CD4-positive, alpha-beta T cell treated with Interleukin-4 for 1 hour (primary cell): ENCODE measurements around the gene LYPD3.
"Not testable (repeated sequence)": the region's sequence is repeated elsewhere in the genome, so short reads cannot be mapped to it uniquely, and the experiment has no call there.

Source experiments
- DNase-seq, 2 donors: peaks; one replicate each; pipeline ENCODE4 v3.0.0-alpha.2; 2020 to 2022

The LYPD3 gene

DNA sequence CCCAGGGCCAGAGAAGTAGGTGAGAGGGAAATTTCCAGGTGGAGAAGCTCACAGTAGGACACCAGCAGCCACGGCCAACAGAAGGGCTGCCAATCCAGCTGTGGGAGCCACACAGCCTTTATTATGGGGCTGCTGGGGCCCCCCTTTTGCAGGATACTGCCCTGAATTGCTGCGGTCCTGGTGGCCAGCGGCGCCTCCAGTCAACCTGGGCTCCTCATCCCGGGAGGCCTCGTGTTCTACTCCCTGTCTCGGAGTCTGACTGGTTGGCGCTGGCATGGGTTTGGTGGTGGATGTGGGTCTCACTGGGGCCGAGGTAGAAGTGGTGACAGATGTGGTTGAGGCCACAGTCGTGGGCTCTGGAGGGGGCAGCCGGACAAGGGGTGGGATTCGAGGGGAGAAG lies 4.1 kb downstream of the LYPD3 start:
- DNase-seq = no peak

DNA sequence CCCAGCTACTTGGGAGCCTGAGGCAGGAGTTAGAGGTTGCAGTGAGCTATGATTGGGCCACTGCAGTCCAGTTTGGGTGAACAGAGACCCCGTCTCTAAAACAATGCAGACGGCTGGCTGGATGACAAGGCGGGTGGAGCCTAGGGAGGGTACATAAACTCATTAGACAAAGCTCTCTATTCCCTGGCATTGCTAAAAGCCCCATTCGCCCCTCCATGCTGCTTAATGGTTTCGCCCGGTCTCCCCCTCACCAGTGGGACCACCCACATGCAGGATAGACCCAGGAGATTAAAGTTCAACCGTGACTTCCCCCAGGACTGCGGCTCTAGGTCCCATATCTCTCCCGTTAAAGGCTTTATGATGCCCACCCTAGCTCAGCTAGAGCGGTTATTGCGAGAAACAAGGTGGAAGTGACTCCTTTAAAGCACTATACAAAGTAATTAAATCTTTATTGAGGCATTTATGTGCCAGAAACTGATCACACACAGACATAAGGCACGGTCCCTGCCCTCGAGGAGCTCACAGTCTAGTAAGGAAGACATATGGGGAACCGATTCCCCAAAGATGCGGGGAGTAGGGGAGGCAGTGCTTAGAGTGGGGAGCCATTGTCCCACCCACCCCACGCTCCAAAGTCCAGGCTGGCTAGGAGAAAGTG lies 4.9 kb downstream of the LYPD3 start:
- DNase-seq = no peak

DNA sequence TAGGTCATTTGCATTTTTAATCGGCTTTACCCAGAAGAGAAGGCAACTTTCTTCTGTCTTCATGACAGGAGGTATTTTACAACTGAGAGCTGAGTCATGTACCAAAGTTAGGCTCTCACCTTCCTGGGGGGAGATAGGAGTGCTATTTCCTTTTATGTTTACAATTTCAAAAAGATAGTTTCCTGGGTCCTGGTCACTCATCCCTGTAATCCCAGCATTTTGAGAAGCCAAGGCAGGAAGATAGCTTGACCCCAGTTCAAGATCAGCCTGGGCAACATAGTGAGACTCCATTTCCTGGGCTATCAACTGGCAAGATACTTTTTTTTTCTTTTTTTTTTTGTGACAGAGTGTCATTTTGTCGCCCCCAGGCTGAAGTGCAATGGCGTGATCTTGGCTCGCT lies 7.6 kb downstream of the LYPD3 start:
- no peak for DNase-seq

DNA sequence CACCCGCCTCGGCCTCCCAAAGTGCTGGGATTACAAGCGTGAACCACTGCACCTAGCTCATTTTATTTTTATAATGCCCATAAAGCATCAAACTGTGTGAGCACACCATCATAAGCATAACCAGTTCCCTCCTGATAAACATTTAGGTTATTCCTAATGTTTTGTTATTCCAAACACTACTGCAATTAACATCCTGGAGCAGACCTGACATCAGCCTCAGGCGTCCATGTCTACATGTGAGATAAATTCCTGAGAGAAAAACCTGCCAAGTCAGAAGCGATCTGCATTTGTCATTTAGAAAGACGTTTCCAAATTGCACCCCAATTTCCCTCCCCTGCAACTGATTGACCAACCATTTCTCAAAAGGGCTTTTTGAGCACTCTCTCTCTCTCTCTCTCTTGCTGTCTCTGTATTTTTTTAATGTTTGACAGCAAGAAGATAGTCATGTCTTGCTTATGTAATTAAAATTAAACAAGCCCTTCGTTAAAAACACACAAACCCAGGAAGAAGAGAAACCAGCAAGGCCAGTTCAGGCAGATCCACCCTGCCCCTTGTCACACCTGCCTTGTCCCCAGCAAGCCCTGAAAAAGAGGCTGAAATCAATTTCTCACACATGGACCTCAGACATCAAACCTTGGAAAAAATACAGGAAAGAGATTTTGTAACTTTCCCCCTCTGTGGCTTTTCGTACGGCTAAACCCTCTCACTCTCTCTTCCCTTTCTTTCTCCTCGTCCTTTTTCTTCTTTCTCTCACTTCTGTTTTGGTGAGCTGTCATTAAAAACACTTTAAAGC lies 9.9 kb downstream of the LYPD3 start:
- DNase-seq = no peak

DNA sequence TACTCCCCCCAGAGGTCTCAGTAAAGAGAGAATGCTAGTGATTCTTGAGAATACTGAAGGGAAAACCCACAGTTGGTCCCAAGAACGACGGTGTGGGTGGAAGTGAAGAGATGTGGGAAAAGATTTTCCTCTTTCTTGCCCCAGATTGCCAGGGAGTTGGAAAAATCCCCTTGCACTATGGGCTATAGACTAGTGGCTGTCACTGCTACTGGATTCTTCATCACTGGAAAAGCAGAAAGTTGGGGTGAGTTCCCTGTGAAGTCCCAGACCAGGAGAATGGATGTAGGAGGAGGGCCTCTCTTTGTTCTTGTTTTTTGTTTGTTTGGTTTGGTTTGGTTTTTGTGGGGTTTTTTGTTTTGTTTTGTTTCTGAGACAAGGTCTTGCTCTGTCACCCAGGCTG lies 11.4 kb downstream of the LYPD3 start:
- no peak for DNase-seq

DNA sequence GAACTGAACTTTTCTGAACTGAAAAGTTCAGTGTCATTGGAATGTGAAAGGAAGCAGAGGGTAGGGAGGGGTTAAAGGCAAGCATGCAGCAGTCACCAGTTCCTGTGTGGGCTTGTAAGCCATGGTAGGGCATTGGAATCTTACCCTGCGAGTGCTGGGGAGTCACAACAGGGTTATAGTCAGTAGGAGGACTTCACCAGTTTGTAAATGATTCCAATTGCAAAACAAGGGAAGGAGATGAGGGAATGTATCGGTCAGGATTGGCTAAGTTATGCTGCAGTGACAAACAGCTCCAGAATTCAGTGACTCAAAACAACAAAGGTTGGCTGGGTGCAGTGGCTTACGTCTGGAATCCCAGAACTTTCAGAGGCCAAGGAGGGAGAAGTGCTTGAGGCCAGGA lies 12.8 kb downstream of the LYPD3 start:
- DNase-seq = no peak

DNA sequence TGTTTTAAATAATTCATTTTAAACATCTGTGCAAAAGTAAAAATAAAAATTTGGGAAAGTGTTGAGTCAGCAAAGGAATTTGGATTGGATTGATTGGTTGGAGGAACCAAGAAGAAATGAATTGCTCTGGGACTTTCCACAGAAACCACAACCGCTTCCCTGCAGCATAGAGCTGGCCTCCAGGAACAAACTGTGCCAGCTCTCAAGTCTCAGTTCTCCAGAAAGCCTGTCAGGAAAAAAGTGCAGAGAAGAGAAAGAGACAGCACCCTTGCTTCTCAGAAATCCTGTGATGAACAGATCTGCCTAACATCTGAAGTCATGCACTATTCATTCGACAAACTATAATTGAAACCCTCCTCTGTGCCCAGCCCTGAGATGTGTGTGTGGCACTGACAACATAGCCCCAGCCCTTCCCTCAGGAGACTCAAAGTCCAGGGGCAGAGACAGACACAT lies 14.8 kb downstream of the LYPD3 start:
- no peak for DNase-seq

DNA sequence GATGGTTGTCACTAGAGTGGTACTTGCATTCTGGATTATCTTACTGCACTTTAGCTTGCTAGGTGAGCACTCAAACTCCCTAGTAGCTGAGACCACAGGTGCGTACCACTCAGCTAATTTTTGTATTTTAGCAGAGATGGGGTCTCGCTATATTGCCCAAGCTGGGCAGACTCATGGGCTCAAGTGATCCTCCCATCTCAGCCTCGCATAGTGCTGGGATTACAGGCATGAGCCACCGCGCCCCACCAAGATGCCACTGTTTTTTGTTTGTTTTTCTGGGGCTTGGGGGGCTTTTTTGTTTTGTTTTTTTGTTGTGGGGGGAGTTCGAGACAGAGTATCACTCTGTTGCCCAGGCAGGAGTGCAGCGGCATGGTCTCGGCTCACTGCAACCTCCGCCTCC lies 17.8 kb downstream of the LYPD3 start:
- no peak for DNase-seq

DNA sequence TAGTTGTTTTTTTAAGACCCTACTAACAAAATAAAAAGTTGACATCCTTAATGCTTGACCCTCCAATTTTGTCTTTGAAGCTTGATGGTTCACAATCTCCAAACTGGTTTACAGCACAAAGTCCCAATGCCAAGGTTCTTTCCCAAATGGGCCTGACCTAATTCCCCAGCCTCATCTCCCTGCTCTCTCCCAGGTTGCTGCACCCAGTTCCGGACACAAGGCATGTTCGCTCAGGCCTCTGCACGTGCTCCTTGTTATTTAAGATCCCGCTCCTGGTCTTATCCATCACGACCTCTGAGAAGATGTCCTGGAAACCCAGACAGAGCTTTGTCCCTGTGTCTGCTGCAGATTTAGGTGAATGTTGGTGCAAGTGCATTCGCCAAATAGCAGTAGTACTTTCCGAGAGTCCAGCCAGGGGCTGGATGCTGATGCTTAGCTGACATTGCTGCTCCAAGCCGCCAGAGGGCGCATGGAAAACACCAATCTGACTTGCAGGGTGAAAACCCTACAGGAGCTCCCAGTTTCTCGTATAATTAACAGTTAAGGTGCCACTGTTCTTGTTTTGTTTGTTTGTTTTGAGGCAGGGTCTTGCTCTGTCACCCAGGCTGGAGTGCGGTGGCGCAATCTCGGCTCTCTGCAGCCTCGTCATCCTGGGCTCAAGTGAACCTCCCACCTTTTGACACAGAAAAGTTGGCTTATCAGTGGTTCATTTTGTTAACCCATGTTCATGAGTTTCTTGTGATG lies 18.5 kb downstream of the LYPD3 start:
- DNase-seq = peak; percentile 82 to 83

DNA sequence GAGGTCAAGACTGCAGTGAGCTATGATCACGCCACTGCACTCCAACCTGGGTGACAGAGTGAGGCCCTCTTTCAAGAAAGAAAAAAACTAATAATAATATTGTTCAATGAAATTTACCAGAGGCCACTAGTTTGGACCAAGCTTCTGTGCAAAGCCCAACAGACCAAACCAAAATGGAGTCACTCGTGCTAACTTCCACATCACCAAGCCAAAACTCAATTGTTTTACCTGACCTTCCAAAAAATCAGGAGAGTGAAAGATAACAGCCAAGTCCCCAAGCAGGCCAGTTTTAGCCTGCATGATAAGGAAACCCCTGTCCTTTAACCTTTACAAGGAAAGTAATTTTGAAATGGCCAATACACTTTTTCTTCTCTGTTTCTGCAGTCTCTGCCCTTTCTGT lies 20.0 kb downstream of the LYPD3 start:
- DNase-seq = no peak

DNA sequence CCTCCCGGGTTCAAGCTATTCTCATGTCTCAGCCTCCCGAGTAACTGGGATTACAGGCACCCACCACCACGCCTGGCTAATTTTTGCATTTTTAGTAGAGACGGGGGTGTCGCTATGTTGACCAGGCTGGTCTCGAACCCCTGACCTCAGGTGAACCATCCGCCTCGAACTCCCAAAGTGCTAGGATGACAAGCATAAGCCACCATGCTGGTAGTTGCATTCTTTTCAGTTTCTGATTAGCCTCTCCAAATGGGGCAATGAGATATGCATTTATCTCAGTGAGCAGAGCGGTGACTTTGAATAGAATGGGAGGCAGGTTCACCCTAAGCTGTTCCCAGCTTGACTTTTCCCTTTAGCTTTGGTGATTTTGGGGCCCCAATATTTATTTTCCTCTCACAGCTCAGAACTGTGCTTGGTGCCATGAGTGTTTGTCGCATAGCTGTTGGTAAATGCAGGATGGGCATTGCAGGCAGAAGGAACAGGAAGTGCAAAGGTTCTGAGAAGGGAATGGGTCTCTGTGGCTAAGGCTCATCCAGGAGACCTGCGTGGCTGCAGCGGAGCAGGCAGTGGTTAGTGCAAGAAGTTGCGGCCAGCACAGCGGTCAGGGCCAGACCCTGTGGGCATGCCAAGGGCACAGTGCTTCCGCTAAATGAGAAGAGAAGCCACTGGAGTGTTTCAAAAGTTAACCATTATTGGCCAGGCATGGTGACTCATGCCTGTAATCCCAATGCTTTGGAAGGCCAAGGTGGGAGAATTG lies 20.7 kb downstream of the LYPD3 start:
- no peak for DNase-seq

DNA sequence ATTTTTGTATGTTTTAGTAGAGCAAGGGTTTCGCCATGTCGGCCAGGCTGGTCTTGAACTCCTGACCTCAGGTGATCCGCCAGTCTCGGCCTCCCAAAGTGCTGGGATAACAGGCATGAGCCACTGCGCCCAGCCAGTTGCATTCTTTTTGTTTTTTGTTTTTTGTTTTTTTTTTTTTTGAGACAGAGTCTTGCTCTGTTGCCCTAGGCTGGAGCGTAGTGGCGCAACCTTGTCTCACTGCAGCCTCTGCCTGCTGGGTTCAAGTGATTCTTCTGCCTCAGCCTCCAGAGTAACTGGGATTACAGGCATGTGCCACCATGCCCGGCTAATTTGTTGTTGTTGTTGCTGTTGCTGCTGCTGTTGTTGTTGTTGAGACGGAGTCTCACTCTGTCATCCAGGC lies 21.3 kb downstream of the LYPD3 start:
- DNase-seq = not testable (repeated sequence)

DNA sequence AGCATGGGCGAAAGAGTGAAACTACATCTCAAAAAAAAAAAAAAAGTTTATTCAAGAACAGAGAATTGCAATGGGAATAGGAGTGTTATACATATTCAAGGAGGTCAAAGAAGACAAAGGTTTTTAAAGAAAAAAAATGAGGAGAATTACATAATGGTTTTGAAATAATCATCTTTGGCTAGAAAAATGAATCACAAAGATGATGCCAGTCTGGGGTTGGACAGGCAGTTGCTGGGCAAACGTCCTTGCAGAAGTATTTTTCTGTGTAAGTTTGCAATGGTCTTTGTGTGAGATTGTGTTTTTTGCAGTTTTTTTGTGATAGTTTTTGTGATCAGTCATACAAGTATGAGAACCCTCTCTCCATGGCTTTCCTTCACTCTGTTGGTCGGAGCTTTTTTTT lies 23.7 kb downstream of the LYPD3 start:
- no peak for DNase-seq

DNA sequence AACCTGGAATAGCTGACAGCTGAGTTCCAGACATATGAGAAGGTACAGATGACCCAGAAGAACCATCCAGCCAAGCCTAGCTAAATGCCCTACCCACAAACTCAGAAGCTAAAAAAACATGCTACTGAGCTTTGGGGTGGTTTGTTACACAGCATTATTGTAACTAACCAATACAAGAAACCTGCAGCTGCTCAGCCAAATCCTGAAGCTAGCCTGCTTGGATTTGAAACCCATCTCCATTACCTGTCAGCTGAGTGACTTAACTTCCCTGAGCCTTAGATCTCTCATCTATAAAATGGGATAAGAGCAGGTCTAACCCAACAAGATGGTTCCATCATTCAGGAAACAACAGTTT lies 25.7 kb downstream of the LYPD3 start:
- DNase-seq = no peak

DNA sequence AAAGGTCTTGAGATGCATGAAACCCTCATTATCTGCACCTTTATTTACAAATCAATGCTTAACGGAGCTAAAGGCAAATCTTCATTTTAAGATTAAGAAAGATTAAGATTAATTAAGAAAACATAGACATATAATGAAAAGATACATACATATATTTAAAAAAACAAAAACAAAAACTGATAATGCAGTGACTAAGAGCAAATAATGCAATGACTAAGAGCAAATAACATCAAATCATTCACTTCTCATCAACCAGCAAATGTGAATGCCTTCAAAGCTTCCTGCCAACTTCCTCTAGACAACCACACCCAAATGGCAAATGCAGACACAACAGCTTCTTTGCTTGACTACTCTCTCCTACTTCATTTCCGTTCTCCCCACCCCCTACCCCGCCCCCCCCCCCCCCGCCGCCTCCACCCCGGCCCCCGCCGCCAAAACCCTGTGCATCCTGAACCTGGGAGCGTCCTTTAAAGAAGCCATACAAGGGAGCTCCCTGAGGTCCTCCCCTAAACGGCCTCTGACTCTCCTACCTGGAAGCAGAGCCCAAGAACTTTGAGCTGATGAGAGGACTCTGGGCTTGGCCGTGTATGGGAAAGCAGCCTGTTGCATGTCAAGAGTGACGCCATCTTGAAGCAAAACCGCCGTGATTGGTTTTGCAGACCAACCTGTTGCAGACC lies 26.2 kb downstream of the LYPD3 start:
- peak; percentile 79 to 89 for DNase-seq

DNA sequence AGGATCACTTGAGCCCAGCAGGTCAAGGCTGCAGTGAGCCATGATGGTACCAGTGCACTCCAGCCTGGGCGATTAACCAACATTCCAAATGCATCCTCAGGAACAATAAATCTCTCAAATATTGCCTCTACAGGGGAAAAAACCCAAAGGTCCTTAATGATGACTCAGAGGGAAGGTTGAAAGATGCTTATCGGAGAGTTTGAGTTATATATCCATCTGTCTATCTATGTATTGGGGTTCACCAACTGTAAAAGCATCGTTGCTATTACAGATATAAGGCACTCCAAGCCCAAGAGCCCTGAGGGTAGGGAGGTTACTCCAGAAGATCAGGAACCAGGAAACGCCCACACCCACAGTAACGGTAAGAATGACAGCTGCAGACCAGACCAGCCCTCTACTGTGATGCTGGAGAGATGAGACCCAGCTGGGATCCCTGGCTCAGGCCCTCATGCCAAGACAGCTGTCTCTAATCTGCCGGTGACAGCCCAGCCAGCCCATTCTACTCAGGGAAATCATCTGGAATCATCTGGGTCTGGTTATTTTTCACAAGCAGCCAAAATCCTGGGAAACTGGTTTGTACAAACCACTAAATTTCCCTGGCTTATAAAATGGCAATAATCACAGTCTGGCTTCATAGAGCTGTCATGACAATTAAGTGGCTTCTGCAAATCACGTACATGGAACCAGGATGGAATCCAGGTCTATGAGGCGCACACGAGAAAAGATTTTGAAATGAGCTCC lies 26.9 kb downstream of the LYPD3 start:
- no peak for DNase-seq

DNA sequence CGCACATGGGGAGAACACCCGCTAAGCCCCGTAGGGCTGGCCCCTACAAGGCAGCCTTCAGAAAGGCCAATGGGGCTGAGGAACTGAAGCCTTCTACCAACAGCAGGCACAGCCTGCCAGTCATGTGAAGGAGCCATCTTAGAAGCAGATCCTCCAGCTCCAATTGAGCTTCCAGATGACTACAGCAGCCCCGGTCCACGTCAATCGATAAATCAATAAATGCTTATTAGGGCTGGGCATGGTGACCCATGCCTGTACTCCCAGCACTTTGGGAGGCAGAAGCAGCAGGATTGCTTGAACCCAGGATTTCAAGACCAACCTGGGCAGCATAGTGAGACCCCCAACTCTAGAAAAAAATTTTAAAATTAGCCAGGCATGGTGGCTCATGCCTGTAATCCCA lies 27.7 kb downstream of the LYPD3 start:
- DNase-seq = no peak

DNA sequence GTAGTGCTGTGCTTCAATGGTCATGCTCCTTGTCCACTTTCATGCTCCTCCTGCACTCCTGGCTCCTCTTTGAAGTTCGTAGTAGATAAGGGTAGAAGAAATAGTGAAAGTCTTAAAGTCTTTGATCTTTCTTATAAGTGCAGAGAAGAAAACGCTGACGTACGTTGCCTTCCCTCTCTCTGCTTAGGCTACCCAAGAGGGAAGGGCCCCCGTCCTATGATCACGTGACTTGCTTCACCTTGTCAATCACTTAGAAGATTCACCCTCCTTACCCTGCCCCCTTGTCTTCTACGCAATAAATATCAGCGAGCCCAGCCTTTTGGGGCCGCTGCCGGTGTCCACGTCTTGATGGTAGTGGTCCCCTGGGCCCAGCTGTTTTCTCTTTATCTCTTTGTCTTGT lies 28.1 kb downstream of the LYPD3 start:
- DNase-seq = peak in 1 of 2 donors; percentile 34

DNA sequence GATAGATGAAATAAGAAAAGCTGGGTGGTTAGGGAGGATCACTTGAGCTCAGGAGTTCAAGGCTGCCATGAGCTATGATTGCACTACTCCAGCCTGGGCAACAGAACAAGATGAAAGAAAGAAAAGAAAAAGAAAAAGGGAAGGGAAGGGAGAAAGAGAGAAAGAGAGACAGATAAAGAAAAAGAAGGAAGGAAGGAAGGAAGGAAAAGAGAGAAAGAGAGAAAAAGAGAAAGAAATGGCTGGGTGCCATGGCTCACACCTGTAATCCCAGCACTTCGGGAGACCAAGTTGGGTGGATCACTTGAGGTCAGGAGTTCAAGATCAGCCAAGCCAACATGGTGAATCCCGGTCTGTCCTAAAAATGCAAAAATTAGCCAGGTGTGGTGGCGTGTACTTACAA lies 29.6 kb downstream of the LYPD3 start:
- no peak for DNase-seq

DNA sequence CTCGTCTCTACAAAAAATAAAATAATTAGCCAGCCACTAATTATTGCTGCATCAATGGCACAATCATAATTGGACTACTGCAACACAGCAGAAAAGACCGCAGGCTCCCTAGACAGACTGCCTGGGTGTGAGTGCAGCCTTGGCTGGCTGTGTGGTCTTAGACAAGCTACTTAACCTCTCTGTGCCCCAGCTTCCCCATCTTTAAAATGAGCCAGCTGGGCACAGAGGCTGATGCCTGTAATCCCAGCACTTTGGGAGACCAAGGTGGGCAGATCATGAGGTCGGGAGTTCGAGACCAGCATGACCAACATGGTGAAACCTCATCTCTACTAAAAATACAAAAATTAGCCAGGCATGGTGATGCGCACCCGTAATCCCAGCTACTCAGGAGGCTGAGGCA lies 31.7 kb downstream of the LYPD3 start:
- no peak for DNase-seq

DNA sequence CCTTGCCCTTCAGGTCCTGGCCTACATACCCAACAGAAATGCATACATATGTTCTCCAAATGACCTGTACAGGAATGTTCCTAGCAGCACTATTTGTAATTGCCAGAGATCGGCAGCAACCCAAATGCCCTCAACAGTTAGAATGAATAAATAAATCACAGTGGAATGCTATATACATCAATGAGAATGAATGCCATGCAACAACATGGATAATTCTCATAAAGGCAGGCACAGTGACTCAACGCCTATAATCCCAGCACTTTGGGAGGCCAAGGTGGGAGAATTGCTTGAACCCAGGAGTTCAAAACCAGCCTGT lies 32.1 kb downstream of the LYPD3 start:
- no peak for DNase-seq

DNA sequence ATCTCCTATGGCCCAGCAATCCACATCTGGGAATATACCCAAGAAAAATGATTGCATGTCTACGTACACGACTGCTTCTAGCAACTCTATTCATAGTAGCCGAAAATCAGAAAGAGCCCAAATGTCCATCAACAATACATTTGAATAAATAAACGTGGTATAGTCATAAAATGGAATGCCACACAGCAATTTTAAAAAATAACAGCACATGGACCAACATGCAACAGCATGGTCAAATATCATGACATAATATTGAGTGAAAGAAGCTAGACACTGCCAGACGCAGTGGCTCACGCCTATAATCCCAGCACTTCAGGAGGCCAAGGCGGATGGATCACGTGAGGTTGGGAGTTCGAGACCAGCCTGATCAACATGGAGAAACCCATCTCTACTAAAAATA lies 34.4 kb downstream of the LYPD3 start:
- DNase-seq = no peak
